HEK293 (cell line): ENCODE data around the gene PDP2.

ENCODE experiments used
- PRDM6 ChIP-seq: fragments of 450-650 bp; formaldehyde crosslinking; IDR thresholded peaks from 2 replicates; pipeline ENCODE4 v1.5.1; 2017; ENCODE audit warnings: missing biosample characterization, missing genetic modification characterization
- ZNF114 ChIP-seq: fragments of 450-650 bp; formaldehyde crosslinking; IDR thresholded peaks from 2 replicates; pipeline ENCODE4 v1.5.0; 2017; ENCODE audit warnings: missing biosample characterization, missing genetic modification characterization
- ZNF138 ChIP-seq: fragments of 450-650 bp; formaldehyde crosslinking; IDR thresholded peaks from 2 replicates; pipeline ENCODE4 v1.5.1; 2016; ENCODE audit warnings: missing biosample characterization, missing genetic modification characterization, borderline replicate concordance
- TF ChIP-seq, protein P1 (sequence below): fragments of 450-650 bp; formaldehyde crosslinking; IDR thresholded peaks from 2 replicates; pipeline ENCODE4 v1.5.1; 2016; ENCODE audit warnings: missing biosample characterization, missing genetic modification characterization

GRCh38 chr16:66882702-66883101 is 2.4 kb downstream of the PDP2 start:
- TF ChIP-seq ZNF114 (no peak), ZNF138 (tag by site-specific recombination) (no peak), PRDM6 (tag by site-specific recombination) (no peak)
- TF ChIP-seq, protein P1, sequence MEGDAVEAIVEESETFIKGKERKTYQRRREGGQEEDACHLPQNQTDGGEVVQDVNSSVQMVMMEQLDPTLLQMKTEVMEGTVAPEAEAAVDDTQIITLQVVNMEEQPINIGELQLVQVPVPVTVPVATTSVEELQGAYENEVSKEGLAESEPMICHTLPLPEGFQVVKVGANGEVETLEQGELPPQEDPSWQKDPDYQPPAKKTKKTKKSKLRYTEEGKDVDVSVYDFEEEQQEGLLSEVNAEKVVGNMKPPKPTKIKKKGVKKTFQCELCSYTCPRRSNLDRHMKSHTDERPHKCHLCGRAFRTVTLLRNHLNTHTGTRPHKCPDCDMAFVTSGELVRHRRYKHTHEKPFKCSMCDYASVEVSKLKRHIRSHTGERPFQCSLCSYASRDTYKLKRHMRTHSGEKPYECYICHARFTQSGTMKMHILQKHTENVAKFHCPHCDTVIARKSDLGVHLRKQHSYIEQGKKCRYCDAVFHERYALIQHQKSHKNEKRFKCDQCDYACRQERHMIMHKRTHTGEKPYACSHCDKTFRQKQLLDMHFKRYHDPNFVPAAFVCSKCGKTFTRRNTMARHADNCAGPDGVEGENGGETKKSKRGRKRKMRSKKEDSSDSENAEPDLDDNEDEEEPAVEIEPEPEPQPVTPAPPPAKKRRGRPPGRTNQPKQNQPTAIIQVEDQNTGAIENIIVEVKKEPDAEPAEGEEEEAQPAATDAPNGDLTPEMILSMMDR (tag by site-specific recombination), result no peak
